Thyroid gland (tissue), 4 donors: ENCODE data around the gene MEX3A. TPM values are rescaled to one million over a fixed set of nuclear protein-coding genes. Genes with fewer than 3 reads are reported as not detected.
"Not testable (repeated sequence)": the region's sequence is repeated elsewhere in the genome, so short reads cannot be mapped to it uniquely, and the experiment has no call there.

ENCODE experiments used
- DNase-seq, 2 donors: peaks; one replicate each; pipeline ENCODE4 v3.0.0-alpha.2; 2019
- H3K27ac ChIP-seq, 3 donors: fragments of 200-600 bp; sonication (generic); 1 replicate in 2 of 3; 2 replicates in 1 of 3; pipeline ENCODE4 v1.5.1; 2016 to 2019; ENCODE audit warnings: mild to moderate bottlenecking in 1 of 3, moderate library complexity in 1 of 3
- H3K27me3 ChIP-seq: fragments of 200-600 bp; sonication (generic); one replicate; pipeline ENCODE4 v1.5.1; 2019
- H3K36me3 ChIP-seq, 2 donors: fragments of 200-600 bp; sonication (generic); one replicate each; pipeline ENCODE4 v1.5.1; 2016 to 2019
- H3K4me1 ChIP-seq, 2 donors: fragments of 200-600 bp; sonication (generic); one replicate each; pipeline ENCODE4 v1.5.1; 2017 to 2019
- H3K4me3 ChIP-seq, 3 donors: fragments of 200-600 bp; sonication (generic); replicated peaks in 1 of 3; 1 replicate in 2 of 3; 2 replicates in 1 of 3; pipeline ENCODE4 v1.5.1; 2016; ENCODE audit warnings: mild to moderate bottlenecking in 1 of 3
- H3K9me3 ChIP-seq: fragments of 200-600 bp; sonication (generic); one replicate; pipeline ENCODE4 v1.5.1; 2017
- CTCF ChIP-seq, 6 experiments: fragments of 200-600 bp in 3 of 6; fragments of 450-650 bp in 3 of 6; sonication (generic) in 3 of 6; IDR thresholded peaks; one replicate each; pipeline ENCODE4 v1.5.1; 2016 to 2019; ENCODE audit warnings: antibody characterized with exemption in 6 of 6, mild to moderate bottlenecking in 2 of 6, inconsistent platforms in 1 of 6, moderate library complexity in 1 of 6
- POLR2A ChIP-seq, 2 donors: fragments of 450-650 bp; IDR thresholded peaks; one replicate each; pipeline ENCODE4 v1.6.1; 2017; ENCODE audit warnings: antibody characterized with exemption in 2 of 2, mild to moderate bottlenecking in 2 of 2, moderate library complexity in 1 of 2
- WGBS, 2 donors: methylation state at CpG; one replicate each; pipeline ENCODE4 v1.1.5; 2017; 5-methylcytosine and 5-hydroxymethylcytosine counted together
- intact Hi-C: fragments of 100-400 bp; cut with DNase I; formaldehyde crosslinking; loops from one replicate; pipeline ENCODE4 v1.15.1; 2023
- total RNA-seq, 4 donors: library from RNA; depleted of rRNA; stranded (reverse); fragments of >200 nt; gene quantifications; one replicate each; pipeline ENCODE4 v1.2.3, GENCODE V29; 2016

Gene MEX3A
- total RNA-seq, 4 donors from 2014 or later, result 0.17 to 1.8 (median 0.33) TPM

DNA sequence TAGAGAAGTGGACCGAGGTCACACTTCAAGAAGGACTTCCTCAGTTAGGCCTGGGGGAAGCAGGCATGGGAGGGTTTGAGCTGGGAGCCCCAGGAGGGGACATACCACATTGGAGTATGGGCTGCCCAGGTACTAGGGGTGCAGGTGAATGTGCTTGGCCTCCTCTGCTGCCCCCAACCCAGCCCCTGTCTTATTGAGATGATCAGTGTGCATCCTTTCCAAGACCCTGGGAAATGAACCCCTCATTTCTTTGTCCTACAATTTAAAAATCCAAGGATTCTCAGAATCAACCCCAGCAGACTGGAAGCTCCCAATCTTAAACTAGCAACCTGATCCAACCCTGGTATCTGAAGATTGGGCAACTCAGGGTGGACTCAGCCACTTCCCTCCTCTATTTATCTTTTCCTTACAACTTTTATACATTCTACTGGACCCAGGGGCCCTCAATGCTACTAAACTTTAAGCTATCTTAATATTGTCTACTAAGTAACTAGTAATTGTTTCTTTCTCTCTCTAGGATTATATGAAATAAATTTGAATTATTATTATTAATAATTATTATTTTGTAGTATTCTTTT, 9.1 kb downstream of the MEX3A start:
- no peaks in the 10 kb centered on the region for H3K9me3 ChIP-seq
- no peak for DNase-seq
- WGBS, 2 donors, result 0 to 18% methylated on average over 1 of the region's 1 CpG
- no peaks in the 10 kb centered on the region for H3K27me3 ChIP-seq
- H3K4me3 ChIP-seq, result no peak overlapping the region
- peaks cover 0 to 4% of the 10 kb centered on the region in 2 donors for H3K36me3 ChIP-seq
- TF ChIP-seq POLR2A (IDR thresholded peaks at IDR 0.05) (no peak), CTCF (IDR thresholded peaks at IDR 0.05) (no peak)
- H3K27ac ChIP-seq, result no peak overlapping the region
- peaks cover 0 to 13% of the 10 kb centered on the region in 2 donors for H3K4me1 ChIP-seq
- intact Hi-C loops, result no loop called here

DNA sequence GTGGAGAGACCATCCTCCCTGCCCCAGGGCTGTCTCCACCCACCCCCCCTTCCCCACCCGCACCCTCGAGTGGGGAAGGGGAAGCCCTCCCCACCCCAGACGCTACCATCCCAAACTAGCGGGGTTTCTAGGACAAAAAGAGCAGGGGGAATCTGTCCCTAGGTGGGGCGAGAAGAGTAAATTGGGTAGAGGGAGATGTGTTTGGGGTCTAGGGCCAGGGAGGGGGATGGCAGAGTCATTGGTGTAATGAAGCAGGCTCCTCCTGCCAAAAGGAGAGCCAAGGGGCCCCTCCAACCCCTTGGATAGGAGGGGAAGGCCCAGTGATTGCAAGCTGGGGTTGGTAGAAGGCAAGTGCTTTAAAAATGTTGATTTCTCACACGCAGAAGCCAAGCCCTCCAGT, 10.0 kb downstream of the MEX3A start:
- Histone ChIP-seq H3K36me3 (peaks cover 0 to 4% of the 10 kb centered on the region in 2 donors), H3K4me1 (peaks cover 0 to 13% of the 10 kb centered on the region in 2 donors), H3K9me3 (no peaks in the 10 kb centered on the region), H3K27ac (no peak overlapping the region), H3K4me3 (no peak overlapping the region), H3K27me3 (no peaks in the 10 kb centered on the region)
- DNase-seq, result no peak
- intact Hi-C loops, result no loop called here
- no peak for TF ChIP-seq CTCF (IDR thresholded peaks at IDR 0.05)
- no peak for TF ChIP-seq POLR2A (IDR thresholded peaks at IDR 0.05)
- WGBS, 2 donors, result 60 to 63% methylated on average over 6 of the region's 6 CpGs

GRCh38 chr1:156071332-156071816, 10.9 kb downstream of the MEX3A start:
- peaks cover 0 to 11% of the 10 kb centered on the region in 2 donors for H3K4me1 ChIP-seq
- H3K27ac ChIP-seq, intact Hi-C loops, H3K9me3 ChIP-seq, H3K36me3 ChIP-seq, H3K27me3 ChIP-seq, H3K4me3 ChIP-seq, DNase-seq: not testable (repeated sequence)
- 86 to 92% methylated on average over 7 of the region's 7 CpGs for WGBS, 2 donors

DNA sequence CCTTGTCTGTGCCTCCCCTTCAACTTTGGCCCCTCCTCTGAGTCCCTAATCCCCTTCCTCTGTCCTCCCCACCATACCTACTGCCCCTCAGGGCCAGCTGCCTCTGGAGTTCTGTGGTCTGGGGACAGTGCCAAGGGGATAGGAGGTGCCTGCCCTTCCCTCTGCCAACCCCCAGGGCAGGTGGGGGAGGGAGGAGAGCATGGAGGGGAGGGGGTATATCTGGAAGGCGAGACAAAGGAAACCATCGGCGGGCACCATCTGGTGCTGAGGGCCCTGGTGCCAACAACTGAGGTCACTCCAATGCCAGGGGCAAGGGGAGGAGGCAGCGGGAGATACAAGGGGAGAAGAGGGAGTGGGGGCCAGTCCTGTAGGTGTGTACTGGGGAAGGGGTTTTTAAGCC, 11.7 kb downstream of the MEX3A start:
- no peak for TF ChIP-seq POLR2A (IDR thresholded peaks at IDR 0.05)
- no peak for TF ChIP-seq CTCF (IDR thresholded peaks at IDR 0.05)
- no peaks in the 10 kb centered on the region for H3K27me3 ChIP-seq
- 76% methylated on average over 4 of the region's 4 CpGs for WGBS, 2 donors
- no peak overlapping the region for H3K27ac ChIP-seq
- H3K4me1 ChIP-seq, result peaks cover 0 to 3% of the 10 kb centered on the region in 2 donors
- H3K9me3 ChIP-seq, result no peaks in the 10 kb centered on the region
- H3K36me3 ChIP-seq, result peaks cover 0 to 4% of the 10 kb centered on the region in 2 donors
- DNase-seq, result no peak
- intact Hi-C loops, result no loop called here
- no peak overlapping the region for H3K4me3 ChIP-seq

DNA sequence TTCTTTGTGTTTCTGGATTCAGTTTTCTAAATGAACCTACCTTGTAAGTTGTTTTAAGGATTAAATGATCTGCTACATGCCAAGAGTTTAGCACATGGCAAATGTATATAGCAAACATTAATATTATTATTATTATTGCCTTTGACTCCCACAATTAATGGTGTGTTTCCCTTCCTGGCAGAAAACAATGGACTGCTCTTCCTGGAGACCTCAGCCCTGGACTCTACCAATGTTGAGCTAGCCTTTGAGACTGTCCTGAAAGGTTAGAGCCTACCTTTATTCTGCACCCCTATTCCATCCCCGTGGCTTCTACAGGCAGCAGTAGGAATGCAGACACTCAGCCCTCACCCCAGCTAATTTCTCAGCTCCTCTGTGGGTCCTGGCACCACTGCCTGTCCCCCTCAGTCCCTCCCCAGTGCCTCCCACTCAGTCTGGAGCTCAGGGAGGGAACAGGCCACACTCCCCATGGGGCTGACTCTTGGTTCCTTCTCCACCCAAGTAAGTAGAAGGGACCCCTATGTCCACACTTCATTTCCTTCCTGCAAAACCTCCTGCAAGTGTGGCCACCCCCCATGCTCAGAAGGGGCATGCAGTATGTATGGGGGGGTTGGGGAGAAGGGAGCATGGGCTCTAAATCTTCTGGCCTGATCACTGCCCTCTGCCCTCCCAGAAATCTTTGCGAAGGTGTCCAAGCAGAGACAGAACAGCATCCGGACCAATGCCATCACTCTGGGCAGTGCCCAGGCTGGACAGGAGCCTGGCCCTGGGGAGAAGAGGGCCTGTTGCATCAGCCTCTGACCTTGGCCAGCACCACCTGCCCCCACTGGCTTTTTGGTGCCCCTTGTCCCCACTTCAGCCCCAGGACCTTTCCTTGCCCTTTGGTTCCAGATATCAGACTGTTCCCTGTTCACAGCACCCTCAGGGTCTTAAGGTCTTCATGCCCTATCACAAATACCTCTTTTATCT, 12.5 kb downstream of the MEX3A start:
- no peaks in the 10 kb centered on the region for H3K4me1 ChIP-seq
- no peak overlapping the region for H3K4me3 ChIP-seq
- TF ChIP-seq CTCF (IDR thresholded peaks at IDR 0.05), result no peak
- no peaks in the 10 kb centered on the region for H3K9me3 ChIP-seq
- no peak for DNase-seq
- intact Hi-C loops, result no loop called here
- peaks cover 0 to 4% of the 10 kb centered on the region in 2 donors for H3K36me3 ChIP-seq
- 80 to 81% methylated on average over 1 to 3 of the region's 3 CpGs for WGBS, 2 donors
- H3K27ac ChIP-seq, result no peak overlapping the region
- no peaks in the 10 kb centered on the region for H3K27me3 ChIP-seq
